Testis (tissue), 2 donors: Measurements from ENCODE around the gene RABAC1.

Experiments used
- CTCF ChIP-seq, 3 experiments: fragments of 450-650 bp in 2 of 3; fragments of 200-600 bp in 1 of 3; sonication (generic) in 1 of 3; IDR thresholded peaks; one replicate each; pipeline ENCODE4 v1.5.1; 2016 to 2019; ENCODE audit warnings: antibody characterized with exemption in 3 of 3, mild to moderate bottlenecking in 2 of 3, moderate library complexity in 1 of 3
- POLR2A ChIP-seq: fragments of 450-650 bp; IDR thresholded peaks from one replicate; pipeline ENCODE4 v1.6.1; 2017; ENCODE audit warnings: antibody characterized with exemption, mild to moderate bottlenecking, moderate library complexity

DNA sequence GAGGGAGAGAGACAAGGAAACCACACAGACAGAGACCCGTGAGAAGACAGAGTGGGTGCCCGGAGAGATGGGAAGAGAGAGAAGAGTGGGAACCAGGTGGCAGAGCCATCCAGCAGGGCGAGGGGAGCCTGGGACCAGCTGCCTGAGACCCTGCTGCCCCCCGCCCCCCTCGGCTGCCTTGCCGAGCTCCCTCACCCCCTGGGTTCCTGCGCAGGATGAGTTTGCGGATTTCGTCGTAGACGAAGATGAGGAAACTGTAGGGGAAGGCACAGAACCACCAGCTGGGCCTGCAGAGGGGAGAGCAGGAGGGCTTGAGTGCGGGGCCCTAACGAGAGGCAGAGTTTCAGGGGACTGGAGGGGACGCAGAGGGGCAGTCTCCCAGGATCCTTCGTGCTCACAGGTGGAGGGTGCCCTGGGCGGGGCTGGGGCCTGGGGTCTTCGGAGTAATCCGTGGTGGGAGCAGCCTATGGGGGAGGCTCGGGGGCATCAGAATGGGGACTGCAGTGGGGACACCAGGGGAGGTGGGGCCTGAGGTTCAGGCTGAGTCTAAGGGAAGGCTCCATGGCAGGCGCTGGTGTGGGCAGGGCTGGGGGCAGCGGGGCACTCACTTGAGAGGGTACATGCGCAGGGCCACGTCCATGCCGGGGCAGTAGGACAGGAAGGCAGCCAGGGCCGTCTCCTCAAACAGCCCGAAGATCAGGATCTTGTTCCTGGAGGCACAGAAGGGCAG is 8.1 kb upstream of the RABAC1 start:
- no peak for TF ChIP-seq CTCF (IDR thresholded peaks at IDR 0.05)
- no peak for TF ChIP-seq POLR2A
